Prostate gland (tissue), 2 donors: ENCODE measurements around the gene FSCN2.

ENCODE experiments used
- CTCF ChIP-seq, 4 experiments: fragments of 200-600 bp in 2 of 4; fragments of 450-650 bp in 2 of 4; sonication (generic) in 2 of 4; IDR thresholded peaks; 1 replicate in 3 of 4; 2 replicates in 1 of 4; pipeline ENCODE4 v1.5.1; 2016 to 2019; ENCODE audit warnings: antibody characterized with exemption in 4 of 4, mild to moderate bottlenecking in 2 of 4, moderate library complexity in 2 of 4
- POLR2A ChIP-seq: fragments of 450-650 bp; IDR thresholded peaks from one replicate; pipeline ENCODE4 v1.6.1; 2016; ENCODE audit warnings: antibody characterized with exemption, mild to moderate bottlenecking

GRCh38 chr17:81529437-81529803 is 1.2 kb downstream of the FSCN2 start:
- no peak for TF ChIP-seq CTCF (IDR thresholded peaks at IDR 0.05)
- no peak for TF ChIP-seq POLR2A
